Sciatic nerve (tissue), 2 donors: Measurements from ENCODE around the gene UBE2QL1. TPM values are rescaled to one million over a fixed set of nuclear protein-coding genes. Genes with fewer than 3 reads are reported as not detected.

Source experiments
- ATAC-seq: fragments of 200-7000 bp; cut with Tn5 transposase; one replicate; pipeline ENCODE4 v1.9.1; 2020; ENCODE audit warnings: mild to moderate bottlenecking, moderate library complexity
- DNase-seq: peaks from one replicate; pipeline ENCODE4 v3.0.0-alpha.2; 2020; ENCODE audit warnings: low spot score
- intact Hi-C: fragments of 100-400 bp; cut with DNase I; formaldehyde crosslinking; loops from one replicate; pipeline ENCODE4 v1.14.2; 2022
- total RNA-seq: library from RNA; stranded (reverse); fragmentation: NEBNext Ultra II Directional; extraction: Animal tissue kit (Norgen Biotek cat#: 25700); gene quantifications from one replicate; pipeline ENCODE4 v1.2.1, GENCODE V29; 2021
- donor health status: DM: no; HTN: no; CAD: no.
- donor health status: DM: no; HTN: no; CAD: no.

Gene UBE2QL1
- total RNA-seq, 1 donor from 2014 or later: 0.94 TPM

GRCh38 chr5:6468870-6469269 lies 20.2 kb downstream of the UBE2QL1 start:
- intact Hi-C loops: no loop called here
- DNase-seq (no peak), ATAC-seq (no peak)

GRCh38 chr5:6469836-6470235 lies 21.2 kb downstream of the UBE2QL1 start:
- intact Hi-C loops: no loop called here
- ATAC-seq (no peak), DNase-seq (no peak)

- no peak for ATAC-seq
- no peak for DNase-seq
- intact Hi-C loops: no loop called here
These were observed 22.0 kb downstream of the UBE2QL1 start for GRCh38 chr5:6470672-6471071.

GRCh38 chr5:6471252-6471651 lies 22.6 kb downstream of the UBE2QL1 start:
- DNase-seq: no peak
- intact Hi-C loops: no loop called here

GRCh38 chr5:6472792-6473191 lies 24.1 kb downstream of the UBE2QL1 start:
- DNase-seq: no peak
- no peak for ATAC-seq
- intact Hi-C loops: no loop called here

More at GRCh38 chr5:6471252-6471651, 22.6 kb downstream of the UBE2QL1 start:
- ATAC-seq: no peak

- DNase-seq (no peak), ATAC-seq (no peak)
- intact Hi-C loops: no loop called here
These were observed 24.6 kb downstream of the UBE2QL1 start for GRCh38 chr5:6473284-6473683.

GRCh38 chr5:6475626-6476312 lies 27.1 kb downstream of the UBE2QL1 start:
- DNase-seq: no peak
- no peak for ATAC-seq
- intact Hi-C loops: no loop called here

- ATAC-seq (no peak), DNase-seq (no peak)
- intact Hi-C loops: no loop called here
These were observed 27.6 kb downstream of the UBE2QL1 start for GRCh38 chr5:6476313-6476661.

- ATAC-seq (no peak), DNase-seq (no peak)
- intact Hi-C loops: loop anchor here (2.0 kb wide), 1 partner anchor 86 kb away; no protein-coding TSS in a partner anchor
These were observed 30.1 kb downstream of the UBE2QL1 start for GRCh38 chr5:6478793-6479192.

- ATAC-seq: no peak
- intact Hi-C loops: no loop called here
- no peak for DNase-seq
These were observed 31.7 kb downstream of the UBE2QL1 start for GRCh38 chr5:6480133-6481051.

- intact Hi-C loops: no loop called here
- no peak for ATAC-seq
These were observed 34.1 kb downstream of the UBE2QL1 start for GRCh38 chr5:6482735-6483134.

GRCh38 chr5:6483880-6484382 lies 35.3 kb downstream of the UBE2QL1 start:
- DNase-seq: no peak
- ATAC-seq: no peak
- intact Hi-C loops: no loop called here

More at GRCh38 chr5:6482735-6483134, 34.1 kb downstream of the UBE2QL1 start:
- no peak for DNase-seq

- intact Hi-C loops: no loop called here
- ATAC-seq (no peak), DNase-seq (no peak)
These were observed 35.8 kb downstream of the UBE2QL1 start for GRCh38 chr5:6484446-6484845.

- DNase-seq (no peak), ATAC-seq (no peak)
- intact Hi-C loops: no loop called here
These were observed 36.2 kb downstream of the UBE2QL1 start for GRCh38 chr5:6484899-6485298.

GRCh38 chr5:6485441-6485840 lies 36.8 kb downstream of the UBE2QL1 start:
- ATAC-seq (no peak), DNase-seq (no peak)
- intact Hi-C loops: no loop called here

GRCh38 chr5:6486074-6486473 lies 37.4 kb downstream of the UBE2QL1 start:
- DNase-seq (no peak), ATAC-seq (no peak)
- intact Hi-C loops: no loop called here

GRCh38 chr5:6487081-6487480 lies 38.4 kb downstream of the UBE2QL1 start:
- no peak for ATAC-seq
- no peak for DNase-seq
- intact Hi-C loops: no loop called here

GRCh38 chr5:6488021-6488420 lies 39.4 kb downstream of the UBE2QL1 start:
- ATAC-seq: peak; percentile 70
- no peak for DNase-seq
- intact Hi-C loops: no loop called here

- DNase-seq: no peak
- ATAC-seq: no peak
- intact Hi-C loops: no loop called here
These were observed 41.1 kb downstream of the UBE2QL1 start for GRCh38 chr5:6489643-6490185.

GRCh38 chr5:6490246-6490645 lies 41.6 kb downstream of the UBE2QL1 start:
- DNase-seq (no peak), ATAC-seq (no peak)
- intact Hi-C loops: no loop called here
